Pancreas (tissue), 10 donors: Measurements from ENCODE around the gene LAMA4. TPM values are rescaled to one million over a fixed set of nuclear protein-coding genes. Genes with fewer than 3 reads are reported as not detected.

Experiments used
- ATAC-seq, 4 donors: fragments of 200-7000 bp; cut with Tn5 transposase; one replicate each; pipeline versions ENCODE4 v1.8.0 to v1.9.1; 2020; ENCODE audit warnings: mild to moderate bottlenecking in 4 of 4, moderate library complexity in 4 of 4
- DNase-seq, 6 donors: peaks; one replicate each; pipeline ENCODE4 v3.0.0-alpha.2; 2020
- FAIRE-seq: peaks from 2 replicates; lab custom pipeline; 2012; peaks lifted over from hg19 to GRCh38; lab: Jason Lieb, UNC
- H3K27ac ChIP-seq, 4 donors: fragments of 200-600 bp; sonication (generic); 1 replicate in 3 of 4; 2 replicates in 1 of 4; pipeline versions ENCODE4 v1.5.0 to v1.8.0; 2020
- H3K27me3 ChIP-seq, 4 donors: fragments of 200-600 bp; one replicate each; pipeline ENCODE4 v1.8.0; 2021
- H3K36me3 ChIP-seq, 3 donors: fragments of 200-600 bp; sonication (generic) in 1 of 3; one replicate each; pipeline versions ENCODE4 v1.5.0 to v1.8.0; 2020 to 2021
- H3K4me1 ChIP-seq, 3 donors: fragments of 200-600 bp; one replicate each; pipeline ENCODE4 v1.8.0; 2021
- H3K4me3 ChIP-seq, 4 donors: fragments of 200-600 bp; sonication (generic) in 2 of 4; one replicate each; pipeline versions ENCODE4 v1.5.0 to v1.8.0; 2020 to 2021
- H3K9me3 ChIP-seq, 4 donors: fragments of 200-600 bp; one replicate each; pipeline ENCODE4 v1.8.0; 2021
- CTCF ChIP-seq, 4 donors: fragments of 200-600 bp; sonication (generic) in 3 of 4; IDR thresholded peaks; one replicate each; pipeline versions ENCODE4 v1.5.0 to v1.8.0; 2021; ENCODE audit warnings: antibody characterized with exemption in 4 of 4
- WGBS, 2 donors: extraction: QIAGEN DNeasy Blood & Tissue Kit; methylation state at CpG; one replicate each; pipeline ENCODE4 v1.1.7; 2013; 5-methylcytosine and 5-hydroxymethylcytosine counted together
- intact Hi-C, 3 donors: fragments of 100-400 bp; cut with DNase I; formaldehyde crosslinking; loops; one replicate each; pipeline versions ENCODE4 v1.11.1 to v1.14.2; 2022
- polyA plus RNA-seq, 2 donors: library from polyadenylated mRNA; stranded (reverse); fragments of 200-250 nt; gene quantifications; one replicate each; pipeline ENCODE4 v1.2.3, GENCODE V29; 2013
- total RNA-seq, 6 donors: library from RNA; stranded (reverse); fragmentation: NEBNext Ultra II Directional in 4 of 6; extraction: Animal tissue kit (Norgen Biotek cat#: 25700) in 4 of 6; gene quantifications; one replicate each; pipeline versions ENCODE4 v1.2.1 to v1.2.4, GENCODE V29; 2021 to 2023
- donor health status: healthy with polysubstance abuse.
- donor health status: DM: no; HTN: no; CAD: no; lungs with moderate emphysema.
- donor health status: DM: no; HTN: no; CAD: no.
- donor health status: control.
- donor health status: control.
- donor health status: Bipolar disorder and iron deficiency.
- donor health status: DM: yes; HTN: yes; CAD: no.
- donor health status: DM: no; HTN: no; CAD: no.
- donor health status: DM: no; HTN: no; CAD: no.
- donor health status: DM: yes; HTN: yes; CAD: no.

LAMA4 gene
- total and polyA plus RNA-seq, 8 donors = 1.3 to 14.0 (median 4.3) TPM

GRCh38 chr6:112243861-112244827, 10.2 kb downstream of the LAMA4 start:
- DNase-seq (no peak), ATAC-seq (no peak), FAIRE-seq (no peak)
- no peak for TF ChIP-seq CTCF (IDR thresholded peaks at IDR 0.05)
- Histone ChIP-seq H3K4me1 (no peaks in the 10 kb centered on the region), H3K36me3 (no peaks in the 10 kb centered on the region), H3K9me3 (no peaks in the 10 kb centered on the region), H3K4me3 (no peak overlapping the region), H3K27ac (peak overlapping the region in 1 of 4 donors; percentile 3), H3K27me3 (no peaks in the 10 kb centered on the region)
- WGBS, 2 donors = 70 to 75% methylated on average over 11 of the region's 11 CpGs
- intact Hi-C loops = no loop called here

- TF ChIP-seq CTCF (IDR thresholded peaks at IDR 0.05) = no peak
- H3K4me3 ChIP-seq = no peak overlapping the region
- no peaks in the 10 kb centered on the region for H3K9me3 ChIP-seq
- no peak for FAIRE-seq
- no peak for ATAC-seq
- H3K36me3 ChIP-seq = no peaks in the 10 kb centered on the region
- intact Hi-C loops = no loop called here
- no peaks in the 10 kb centered on the region for H3K27me3 ChIP-seq
- DNase-seq = no peak
- H3K27ac ChIP-seq = no peak overlapping the region
- H3K4me1 ChIP-seq = no peaks in the 10 kb centered on the region
These were observed 12.4 kb downstream of the LAMA4 start for GRCh38 chr6:112241820-112242429.

GRCh38 chr6:112237595-112237994, 16.8 kb downstream of the LAMA4 start:
- FAIRE-seq = no peak

GRCh38 chr6:112237066-112237465, 17.3 kb downstream of the LAMA4 start:
- FAIRE-seq (no peak), DNase-seq (no peak), ATAC-seq (no peak)
- Histone ChIP-seq H3K27ac (no peak overlapping the region), H3K4me3 (no peak overlapping the region), H3K9me3 (no peaks in the 10 kb centered on the region), H3K36me3 (no peaks in the 10 kb centered on the region), H3K4me1 (peaks cover 0 to 7% (median 3%) of the 10 kb centered on the region in 3 donors), H3K27me3 (no peaks in the 10 kb centered on the region)
- WGBS, 2 donors = 64 to 68% methylated on average over 4 of the region's 4 CpGs
- TF ChIP-seq CTCF (IDR thresholded peaks at IDR 0.05) = no peak
- intact Hi-C loops = no loop called here

More at GRCh38 chr6:112237595-112237994, 16.8 kb downstream of the LAMA4 start:
- TF ChIP-seq CTCF (IDR thresholded peaks at IDR 0.05) = no peak
- 46 to 49% methylated on average over 3 of the region's 3 CpGs for WGBS, 2 donors
- Histone ChIP-seq H3K27me3 (no peaks in the 10 kb centered on the region), H3K36me3 (no peaks in the 10 kb centered on the region), H3K27ac (no peak overlapping the region), H3K9me3 (no peaks in the 10 kb centered on the region), H3K4me1 (peaks cover 0 to 4% (median 3%) of the 10 kb centered on the region in 3 donors), H3K4me3 (no peak overlapping the region)
- intact Hi-C loops = no loop called here
- DNase-seq = peak in 1 of 6 donors; percentile 20
- ATAC-seq = peak in 1 of 4 donors; percentile 22
